ENCODE measurements around the gene KRTAP1-5. TPM values are rescaled to one million over a fixed set of nuclear protein-coding genes. Genes with fewer than 3 reads are reported as not detected.
A peak's percentile ranks its signal among the peaks of the same experiment; 100 is the strongest.
"Not testable (repeated sequence)": the region's sequence is repeated elsewhere in the genome, so short reads cannot be mapped to it uniquely, and the experiment has no call there.

The KRTAP1-5 gene
- total and polyA plus RNA-seq, 8 donors = not detected

DNA sequence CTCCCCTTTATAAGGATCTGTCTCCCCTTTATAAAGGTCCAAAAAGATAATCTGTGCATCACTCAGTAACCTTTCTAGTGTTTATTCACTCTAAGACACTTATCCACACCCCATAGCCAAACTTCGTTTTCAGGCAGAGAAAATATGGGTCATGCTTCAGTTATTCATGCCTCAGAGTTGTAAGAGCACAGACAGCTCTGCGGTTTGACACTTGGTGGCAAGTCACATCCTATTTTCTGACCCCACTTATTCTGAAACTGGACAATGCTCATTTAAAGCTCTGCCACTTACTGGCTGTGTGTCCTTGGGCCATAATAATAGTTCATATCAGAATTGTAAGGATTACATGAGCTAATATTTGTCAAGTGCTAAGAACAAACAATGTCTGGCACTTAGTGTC, 22.1 kb upstream of the KRTAP1-5 start:
- H3K36me3 ChIP-seq = no peaks in the 10 kb centered on the region
- no peaks in the 10 kb centered on the region for H3K4me1 ChIP-seq
- DNase-seq = no peak
- H3K9me3 ChIP-seq = peaks cover 0 to 4% (median 0%) of the 10 kb centered on the region in 4 donors
- 36 to 55% (median 44%) methylated on average over 2 of the region's 2 CpGs for WGBS, 5 donors
- TF ChIP-seq POLR2AphosphoS5 (IDR thresholded peaks at IDR 0.05) (no peak), POLR2A (IDR thresholded peaks at IDR 0.05) (no peak), CTCF (IDR thresholded peaks at IDR 0.05) (no peak), EP300 (IDR thresholded peaks at IDR 0.05) (no peak)
- no peak overlapping the region for H3K27ac ChIP-seq
- no peak overlapping the region for H3K4me3 ChIP-seq
- intact Hi-C loops (cut with DNase I; ENCODE audit: low total_unique reads) = no loop called here
- peaks cover 0 to 42% (median 0%) of the 10 kb centered on the region in 3 donors for H3K27me3 ChIP-seq

DNA sequence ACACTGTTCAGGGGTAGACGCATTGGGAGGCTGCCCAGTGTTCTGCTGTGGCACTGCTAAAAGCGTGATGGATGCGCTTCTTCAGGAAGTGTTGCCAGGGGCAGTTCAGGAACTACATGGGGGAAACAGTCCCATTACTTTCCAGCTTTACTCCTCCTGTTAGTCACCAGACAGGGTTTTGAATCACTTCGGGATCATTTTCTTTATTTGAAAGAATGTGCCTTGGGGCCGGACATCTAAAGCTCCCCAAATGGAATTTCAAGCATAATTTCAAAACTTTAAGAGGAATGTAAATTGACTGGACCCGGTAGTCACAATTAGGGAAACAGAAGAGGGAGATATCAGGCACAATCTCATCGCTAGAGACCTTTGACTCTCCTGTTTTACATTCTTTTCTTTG, 21.4 kb upstream of the KRTAP1-5 start:
- Histone ChIP-seq H3K9me3 (peaks cover 0 to 6% (median 0%) of the 10 kb centered on the region in 4 donors), H3K27ac (no peak overlapping the region), H3K27me3 (peaks cover 0 to 39% (median 0%) of the 10 kb centered on the region in 3 donors), H3K4me3 (no peak overlapping the region), H3K36me3 (no peaks in the 10 kb centered on the region), H3K4me1 (no peaks in the 10 kb centered on the region)
- intact Hi-C loops (cut with DNase I; ENCODE audit: low total_unique reads) = no loop called here
- DNase-seq = no peak
- 55 to 68% (median 58%) methylated on average over 7 of the region's 7 CpGs for WGBS, 5 donors
- TF ChIP-seq CTCF (IDR thresholded peaks at IDR 0.05) (no peak), POLR2A (IDR thresholded peaks at IDR 0.05) (no peak), POLR2AphosphoS5 (IDR thresholded peaks at IDR 0.05) (no peak), EP300 (IDR thresholded peaks at IDR 0.05) (no peak)

DNA sequence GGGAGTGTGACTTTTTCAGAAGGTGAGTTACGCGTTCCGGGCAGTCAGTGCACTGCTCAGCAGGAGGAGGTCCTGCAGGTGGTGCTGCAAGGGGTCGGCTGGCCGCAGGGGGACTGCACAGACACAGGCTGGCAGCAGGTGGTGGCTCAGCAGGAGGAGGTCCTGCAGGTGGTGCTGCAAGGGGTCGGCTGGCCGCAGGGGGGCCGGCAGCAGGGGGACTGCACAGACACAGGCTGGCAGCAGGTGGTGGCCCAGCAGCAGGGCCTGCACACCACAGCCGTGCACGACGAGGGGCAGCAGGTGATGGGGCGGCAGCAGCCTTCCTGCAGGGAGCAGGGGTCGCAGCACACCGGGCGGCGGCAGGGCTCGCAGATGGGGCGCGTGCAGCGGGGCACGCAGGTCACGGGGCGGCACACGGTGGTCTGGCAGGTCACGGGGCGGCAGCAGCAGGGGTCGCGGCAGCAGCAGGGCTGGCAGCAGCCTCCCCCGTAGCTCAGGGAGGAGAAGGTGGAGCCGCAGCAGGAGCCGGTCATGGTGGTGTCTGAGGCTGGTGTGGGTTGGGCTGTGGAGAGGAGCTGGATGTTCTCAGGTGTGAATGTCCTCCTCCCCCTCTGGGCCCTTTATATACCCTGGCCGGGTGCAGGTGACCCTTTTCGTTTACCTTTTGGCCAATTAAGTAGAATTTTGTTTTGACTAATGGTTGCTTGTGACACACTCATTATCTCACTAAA, 19.9 kb upstream of the KRTAP1-5 start, which contains the start of gene KRTAP2-1:
Gene KRTAP2-1 (minus strand): TSS at position 582 of the 731 bp plus-strand sequence. CDS start 49 bp downstream, at position 533.
- H3K4me1 ChIP-seq; H3K4me3 ChIP-seq; H3K9me3 ChIP-seq; H3K36me3 ChIP-seq; intact Hi-C loops (cut with DNase I; ENCODE audit: low total_unique reads); H3K27ac ChIP-seq; DNase-seq: not testable (repeated sequence)
- 41 to 54% (median 50%) methylated on average over 6 to 10 of the region's 33 CpGs for WGBS, 5 donors
- peaks cover 0 to 39% (median 0%) of the 10 kb centered on the region in 3 donors for H3K27me3 ChIP-seq

- no peak for DNase-seq
- H3K27me3 ChIP-seq = peaks cover 0 to 26% (median 0%) of the 10 kb centered on the region in 3 donors
- WGBS, 5 donors = 96 to 100% (median 98%) methylated on average over 1 of the region's 1 CpG
- H3K9me3 ChIP-seq = peaks cover 0 to 7% (median 0%) of the 10 kb centered on the region in 4 donors
- no peak overlapping the region for H3K4me3 ChIP-seq
- no peaks in the 10 kb centered on the region for H3K4me1 ChIP-seq
- TF ChIP-seq POLR2AphosphoS5 (IDR thresholded peaks at IDR 0.05) (no peak), POLR2A (IDR thresholded peaks at IDR 0.05) (no peak)
- intact Hi-C loops (cut with DNase I; ENCODE audit: low total_unique reads) = no loop called here
- H3K36me3 ChIP-seq = no peaks in the 10 kb centered on the region
- H3K27ac ChIP-seq = no peak overlapping the region
Observed at GRCh38 chr17:41042953-41043352, 15.9 kb upstream of the KRTAP1-5 start.

GRCh38 chr17:41040783-41041571, 14.0 kb upstream of the KRTAP1-5 start, which contains the start of gene KRTAP1-1:
Gene KRTAP1-1, minus strand, starts transcription at chr17:41041450. Its CDS starts 53 bp downstream, at chr17:41041397.
- H3K4me3 ChIP-seq; intact Hi-C loops (cut with DNase I; ENCODE audit: low total_unique reads); H3K27me3 ChIP-seq; H3K9me3 ChIP-seq; H3K27ac ChIP-seq; H3K4me1 ChIP-seq; H3K36me3 ChIP-seq: not testable (repeated sequence)
- 67 to 78% (median 73%) methylated on average over 3 to 14 of the region's 14 CpGs for WGBS, 5 donors
- DNase-seq = peak in 1 of 2 donors; percentile 20
